HepG2 (cell line): ENCODE measurements around the gene HIGD1C.

Experiments used
- ARID5B ChIP-seq: IDR thresholded peaks from 2 replicates; pipeline ENCODE4 v1.4.0; 2020; ENCODE audit warnings: mild to moderate bottlenecking, missing genetic modification reagents
- BHLHE40 ChIP-seq: IDR thresholded peaks from 2 replicates; pipeline ENCODE4 v1.6.1; 2011; ENCODE audit warnings: low read length, improper control_type of control experiment
- KLF16 ChIP-seq, 2 experiments: sonication (generic) in 1 of 2; formaldehyde crosslinking in 1 of 2; IDR thresholded peaks; 2 replicates each; pipeline versions ENCODE4 v1.6.1 to v1.8.0; 2016 to 2023; ENCODE audit warnings: missing genetic modification reagents in 2 of 2, missing compliant biosample characterization in 1 of 2
- ZNF180 ChIP-seq: sonication (generic); formaldehyde crosslinking; IDR thresholded peaks from 2 replicates; pipeline ENCODE4 v1.4.0; 2020; ENCODE audit warnings: low read depth, missing genetic modification reagents, borderline replicate concordance

- TF ChIP-seq KLF16 (CRISPR knock-in tag; IDR thresholded peaks at IDR 0.05): no peak
- no peak for TF ChIP-seq BHLHE40
- TF ChIP-seq ARID5B (CRISPR knock-in tag): no peak
- TF ChIP-seq ZNF180 (CRISPR knock-in tag): no peak
These were observed 19.6 kb downstream of the HIGD1C start for GRCh38 chr12:50971946-50972345.
